Limb (tissue), 2 donors: Measurements from ENCODE around the gene HYAL1.
"Not testable (repeated sequence)": the region's sequence is repeated elsewhere in the genome, so short reads cannot be mapped to it uniquely, and the experiment has no call there.

Experiments used
- DNase-seq, 2 donors: peaks; one replicate each; pipeline ENCODE4 v3.0.0-alpha.2; 2016; ENCODE audit errors: extremely low spot score in 2 of 2

HYAL1 gene

GRCh38 chr3:50274371-50275104 lies 28.8 kb downstream of the HYAL1 start:
- DNase-seq = peak in 1 of 2 donors; percentile 68

- DNase-seq = no peak
Observed at GRCh38 chr3:50273689-50274065, 29.7 kb downstream of the HYAL1 start.

GRCh38 chr3:50272911-50273688 lies 30.3 kb downstream of the HYAL1 start:
- peak; percentile 70 to 93 for DNase-seq

GRCh38 chr3:50272538-50272910 lies 30.9 kb downstream of the HYAL1 start:
- not testable (repeated sequence) for DNase-seq

GRCh38 chr3:50271314-50271936 lies 31.9 kb downstream of the HYAL1 start:
- DNase-seq = no peak

GRCh38 chr3:50270422-50271224 lies 32.8 kb downstream of the HYAL1 start:
- DNase-seq = no peak

- no peak for DNase-seq
Observed at GRCh38 chr3:50269977-50270413, 33.4 kb downstream of the HYAL1 start.

- no peak for DNase-seq
Observed at GRCh38 chr3:50269460-50269859, 33.9 kb downstream of the HYAL1 start.

GRCh38 chr3:50268703-50269451 lies 34.5 kb downstream of the HYAL1 start, which contains the start of gene SEMA3B:
Gene SEMA3B (plus strand): TSS chr3:50269147. CDS start chr3:50269241, 94 bp downstream.
- peak in 1 of 2 donors; percentile 55 for DNase-seq

GRCh38 chr3:50268276-50268675 lies 35.1 kb downstream of the HYAL1 start:
- DNase-seq = no peak

- peak; percentile 66 to 83 for DNase-seq
Observed at GRCh38 chr3:50267280-50267913, 36.0 kb downstream of the HYAL1 start.

GRCh38 chr3:50266836-50267235 lies 36.5 kb downstream of the HYAL1 start:
- DNase-seq = peak in 1 of 2 donors; percentile 33

GRCh38 chr3:50266017-50266416 lies 37.4 kb downstream of the HYAL1 start:
- DNase-seq = peak in 1 of 2 donors; percentile 38

- DNase-seq = no peak
Observed at GRCh38 chr3:50265571-50265970, 37.8 kb downstream of the HYAL1 start.

GRCh38 chr3:50264964-50265485 lies 38.3 kb downstream of the HYAL1 start:
- DNase-seq = no peak

GRCh38 chr3:50264383-50264963 lies 38.9 kb downstream of the HYAL1 start:
- peak; percentile 93 to 94 for DNase-seq

- DNase-seq = no peak
Observed at GRCh38 chr3:50263478-50264382, 39.6 kb downstream of the HYAL1 start.

- no peak for DNase-seq
Observed at GRCh38 chr3:50262778-50263177, 40.6 kb downstream of the HYAL1 start.
